SJCRH30 (cell line): Measurements from ENCODE around the gene PRICKLE1. TPM values are rescaled to one million over a fixed set of nuclear protein-coding genes. Genes with fewer than 3 reads are reported as not detected.

Experiments
- DNase-seq, 2 experiments: peaks; one replicate each; pipeline ENCODE4 v3.0.0-alpha.2; 2015 to 2020
- H3K27ac ChIP-seq: fragments of 250-450 bp; sonication (Bioruptor Pico); 2 replicates; pipeline ENCODE4 v1.5.1; 2020; ENCODE audit warnings: mild to moderate bottlenecking, moderate library complexity
- H3K27me3 ChIP-seq: fragments of 250-450 bp; sonication (Bioruptor Pico); 2 replicates; pipeline ENCODE4 v1.5.1; 2020; ENCODE audit warnings: mild to moderate bottlenecking, moderate library complexity
- H3K36me3 ChIP-seq: fragments of 250-450 bp; sonication (Bioruptor Pico); 2 replicates; pipeline ENCODE4 v1.5.1; 2020; ENCODE audit warnings: mild to moderate bottlenecking, moderate library complexity
- H3K4me1 ChIP-seq: fragments of 250-450 bp; sonication (Bioruptor Pico); 2 replicates; pipeline ENCODE4 v1.5.1; 2020; ENCODE audit warnings: mild to moderate bottlenecking, moderate library complexity
- H3K4me3 ChIP-seq: fragments of 250-450 bp; sonication (Bioruptor Pico); 2 replicates; pipeline ENCODE4 v1.5.1; 2020; ENCODE audit warnings: mild to moderate bottlenecking, moderate library complexity
- H3K9me3 ChIP-seq: fragments of 250-450 bp; sonication (Bioruptor Pico); replicated peaks from 2 replicates; pipeline ENCODE4 v1.5.1; 2020; ENCODE audit warnings: mild to moderate bottlenecking, moderate library complexity
- total RNA-seq: library from RNA; depleted of rRNA; stranded (reverse); fragments of >200 nt; shearing (Covaris generic); gene quantifications from 2 replicates; pipeline ENCODE4 v1.2.3, GENCODE V29; 2014

PRICKLE1 gene
- total RNA-seq, 1 experiment from 2014 or later, result 1.8 TPM

- no peak overlapping the region for H3K27ac ChIP-seq
Measured at GRCh38 chr12:42507081-42507480, 82.5 kb downstream of the PRICKLE1 start.

DNA sequence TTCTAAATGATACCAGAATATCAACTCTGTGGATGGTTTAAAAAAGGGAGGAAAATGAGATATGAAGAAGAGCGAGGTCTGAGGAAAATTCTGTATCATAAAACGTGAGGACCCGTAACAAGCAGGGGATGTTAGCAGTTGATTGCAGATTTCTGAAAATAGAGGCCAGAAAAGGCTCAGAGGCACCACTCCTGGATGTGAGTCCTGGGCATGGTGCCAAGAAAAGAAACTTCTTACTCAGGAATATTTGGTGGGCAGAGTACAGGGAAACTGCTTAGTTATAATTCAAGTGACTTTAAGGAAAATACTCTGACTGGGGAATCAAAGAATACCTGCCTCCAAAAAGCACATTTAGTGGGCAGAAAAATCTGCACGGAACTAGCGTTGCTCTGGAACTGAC lies 85.5 kb downstream of the PRICKLE1 start:
- Histone ChIP-seq H3K36me3 (no peaks in the 10 kb centered on the region), H3K27me3 (peaks cover 13% of the 10 kb centered on the region; the same call in 1 of the 2 replicates), H3K4me3 (no peak overlapping the region), H3K4me1 (peaks cover 8% of the 10 kb centered on the region; the same call in 1 of the 2 replicates), H3K9me3 (no peaks in the 10 kb centered on the region; the same call in 1 of the 2 replicates), H3K27ac (no peak overlapping the region)
- peak; percentile 11 to 50 for DNase-seq

More at GRCh38 chr12:42507081-42507480, 82.5 kb downstream of the PRICKLE1 start:
- no peaks in the 10 kb centered on the region for H3K36me3 ChIP-seq
- peaks cover 8% of the 10 kb centered on the region; the same call in 1 of the 2 replicates for H3K4me1 ChIP-seq
- no peaks in the 10 kb centered on the region; the same call in 1 of the 2 replicates for H3K9me3 ChIP-seq
- DNase-seq, result peak in 1 of 2 experiments; percentile 25
- no peak overlapping the region for H3K4me3 ChIP-seq
- peaks cover 15% of the 10 kb centered on the region for H3K27me3 ChIP-seq

- no peak for DNase-seq
- Histone ChIP-seq H3K9me3 (no peaks in the 10 kb centered on the region; the same call in 1 of the 2 replicates), H3K4me1 (peaks cover 7% of the 10 kb centered on the region; the same call in 1 of the 2 replicates), H3K36me3 (no peaks in the 10 kb centered on the region), H3K27me3 (0 out of 2 replicates have a peak, but pooled peaks cover 5% of the 10 kb centered on the region), H3K27ac (no peak overlapping the region), H3K4me3 (no peak overlapping the region)
Measured at GRCh38 chr12:42502682-42503081, 86.9 kb downstream of the PRICKLE1 start.

GRCh38 chr12:42498549-42499247 lies 90.8 kb downstream of the PRICKLE1 start:
- Histone ChIP-seq H3K4me3 (no peak overlapping the region), H3K27ac (no peak overlapping the region), H3K36me3 (no peaks in the 10 kb centered on the region), H3K9me3 (no peaks in the 10 kb centered on the region; the same call in 1 of the 2 replicates), H3K4me1 (0 out of 2 replicates have a peak, but pooled peaks cover 4% of the 10 kb centered on the region), H3K27me3 (0 out of 2 replicates have a peak, but pooled peaks cover 2% of the 10 kb centered on the region)
- DNase-seq, result no peak

DNA sequence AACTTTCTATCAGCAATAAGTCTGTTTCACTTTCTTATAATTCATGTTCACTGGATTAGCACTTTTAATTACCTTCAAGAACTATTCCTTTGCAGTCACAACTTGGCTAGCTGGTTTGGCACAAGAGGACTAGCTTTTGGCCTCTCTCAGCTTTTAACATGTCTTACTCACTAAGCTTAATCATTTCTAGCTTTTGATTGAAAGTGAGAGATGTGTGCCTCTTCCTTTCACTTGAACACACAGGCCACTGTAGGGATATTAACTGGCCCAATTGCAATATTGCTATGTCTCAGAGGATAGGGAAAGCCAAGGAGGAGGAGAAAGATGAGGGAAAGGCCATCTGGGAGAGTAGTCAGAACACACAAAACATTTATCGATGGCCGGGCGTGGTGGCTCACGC lies 92.7 kb downstream of the PRICKLE1 start:
- H3K4me1 ChIP-seq, result no peaks in the 10 kb centered on the region
- no peaks in the 10 kb centered on the region for H3K36me3 ChIP-seq
- no peak for DNase-seq
- H3K9me3 ChIP-seq, result no peaks in the 10 kb centered on the region; the same call in 1 of the 2 replicates
- H3K27me3 ChIP-seq, result no peaks in the 10 kb centered on the region
- no peak overlapping the region for H3K4me3 ChIP-seq
- H3K27ac ChIP-seq, result no peak overlapping the region

GRCh38 chr12:42495244-42495643 lies 94.3 kb downstream of the PRICKLE1 start:
- DNase-seq, result no peak
- H3K27ac ChIP-seq, result no peak overlapping the region
- no peaks in the 10 kb centered on the region for H3K4me1 ChIP-seq
- no peak overlapping the region for H3K4me3 ChIP-seq
- H3K9me3 ChIP-seq, result no peaks in the 10 kb centered on the region; the same call in 1 of the 2 replicates
- H3K27me3 ChIP-seq, result no peaks in the 10 kb centered on the region
- no peaks in the 10 kb centered on the region for H3K36me3 ChIP-seq

GRCh38 chr12:42492267-42492666 lies 97.3 kb downstream of the PRICKLE1 start:
- Histone ChIP-seq H3K36me3 (no peaks in the 10 kb centered on the region), H3K27ac (no peak overlapping the region), H3K4me3 (no peak overlapping the region), H3K9me3 (no peaks in the 10 kb centered on the region; the same call in 1 of the 2 replicates), H3K4me1 (no peaks in the 10 kb centered on the region), H3K27me3 (no peaks in the 10 kb centered on the region)
- DNase-seq, result no peak

DNA sequence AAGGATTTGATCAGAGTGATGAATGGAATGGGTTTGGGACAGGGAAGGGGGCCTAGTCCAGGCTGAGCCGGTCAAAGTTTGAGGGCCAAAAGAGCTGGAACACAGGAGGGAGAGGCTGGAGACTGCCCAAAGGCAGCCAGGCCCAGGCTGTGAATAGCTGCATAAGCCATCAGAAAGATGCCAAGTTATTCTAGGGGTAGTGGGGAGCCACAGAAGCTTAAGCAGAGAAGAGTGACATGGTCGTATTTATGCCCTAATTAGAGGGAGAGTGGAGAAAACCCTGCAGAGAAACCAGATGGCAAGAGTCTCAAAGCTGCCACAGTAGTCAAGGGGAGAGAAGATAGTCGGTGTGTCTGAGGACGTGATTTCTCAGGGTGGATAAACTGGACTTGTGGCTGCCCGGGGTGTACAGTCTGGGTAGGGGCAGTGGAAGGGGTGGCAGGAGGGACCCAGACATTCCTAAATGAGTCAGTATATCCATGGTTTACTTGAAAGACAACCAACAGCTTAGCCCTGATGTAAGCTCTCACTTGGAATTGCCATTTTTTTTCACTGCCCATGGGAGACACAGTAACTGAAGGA lies 99.2 kb downstream of the PRICKLE1 start:
- DNase-seq, result no peak
- no peak overlapping the region for H3K27ac ChIP-seq
- no peaks in the 10 kb centered on the region for H3K36me3 ChIP-seq
- H3K4me1 ChIP-seq, result no peaks in the 10 kb centered on the region
- H3K9me3 ChIP-seq, result no peaks in the 10 kb centered on the region; the same call in 1 of the 2 replicates
- peaks cover 4% of the 10 kb centered on the region; the same call in 1 of the 2 replicates for H3K27me3 ChIP-seq
- H3K4me3 ChIP-seq, result no peak overlapping the region

DNA sequence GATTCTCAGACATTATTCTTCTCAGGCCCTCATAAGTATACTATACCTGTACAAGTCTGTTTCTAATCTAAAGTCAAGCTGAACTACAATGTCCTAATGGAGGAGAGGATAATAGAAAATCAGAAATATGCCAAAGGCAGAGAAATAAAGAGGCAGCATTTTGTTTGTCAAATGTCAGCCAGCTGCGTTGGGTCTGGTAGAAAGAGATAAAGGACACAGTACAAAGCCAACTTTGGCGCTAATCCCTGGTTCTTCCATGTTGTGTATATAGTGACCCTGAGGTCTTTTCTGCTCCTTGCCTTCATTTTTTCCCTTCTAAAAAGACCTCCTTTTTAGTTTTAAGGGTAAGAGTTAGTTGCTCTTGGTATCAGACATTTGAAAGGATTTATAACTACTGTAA lies 103.1 kb downstream of the PRICKLE1 start:
- DNase-seq, result no peak
- H3K4me3 ChIP-seq, result no peak overlapping the region
- peaks cover 10% of the 10 kb centered on the region for H3K4me1 ChIP-seq
- no peak overlapping the region for H3K27ac ChIP-seq
- peaks cover 12% of the 10 kb centered on the region; the same call in 1 of the 2 replicates for H3K27me3 ChIP-seq
- no peaks in the 10 kb centered on the region for H3K36me3 ChIP-seq
- no peaks in the 10 kb centered on the region for H3K9me3 ChIP-seq

DNA sequence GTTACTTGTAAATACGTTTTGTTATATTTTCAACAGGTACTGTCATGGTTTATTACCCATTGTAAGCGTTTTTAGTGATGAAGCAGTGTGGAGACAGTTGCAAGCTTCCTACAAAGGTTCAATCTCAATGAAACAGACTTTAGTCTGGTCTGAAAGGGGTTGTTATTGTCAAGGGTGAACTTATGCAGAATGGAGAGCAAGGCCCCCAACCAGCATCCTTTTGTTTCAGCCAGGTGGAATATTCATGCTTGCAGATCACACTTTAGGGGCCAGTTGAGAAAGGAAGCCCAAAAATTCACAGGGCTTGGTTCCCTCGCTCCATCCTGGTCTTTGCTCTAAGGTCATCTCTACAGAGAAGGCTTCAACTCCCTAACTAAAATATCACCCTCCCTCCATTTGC lies 103.7 kb downstream of the PRICKLE1 start:
- DNase-seq, result no peak
- peaks cover 12% of the 10 kb centered on the region; the same call in 1 of the 2 replicates for H3K27me3 ChIP-seq
- H3K9me3 ChIP-seq, result no peaks in the 10 kb centered on the region
- H3K4me3 ChIP-seq, result no peak overlapping the region
- peaks cover 10% of the 10 kb centered on the region for H3K4me1 ChIP-seq
- H3K36me3 ChIP-seq, result no peaks in the 10 kb centered on the region
- H3K27ac ChIP-seq, result no peak overlapping the region

DNA sequence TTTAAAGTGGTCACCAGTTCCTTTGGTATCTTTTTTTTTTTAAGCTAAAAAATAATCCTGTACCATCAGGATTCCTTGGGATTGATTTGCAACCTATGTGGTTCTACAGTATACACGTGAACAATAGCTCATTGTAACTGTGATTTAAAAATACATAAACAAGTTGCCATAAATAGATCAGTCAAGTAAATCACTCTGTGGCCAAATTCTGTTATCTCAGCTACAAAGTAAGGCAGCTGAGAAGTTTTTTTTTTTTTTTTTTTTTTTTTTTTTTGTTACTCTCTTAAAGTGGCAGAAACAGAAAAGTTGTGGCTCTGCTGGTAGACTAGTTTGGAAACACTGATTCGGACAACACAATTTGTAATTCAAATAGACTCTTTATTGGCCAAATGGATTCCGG lies 104.5 kb downstream of the PRICKLE1 start:
- no peak for DNase-seq
- no peak overlapping the region for H3K27ac ChIP-seq
- no peaks in the 10 kb centered on the region; the same call in 1 of the 2 replicates for H3K9me3 ChIP-seq
- peaks cover 10% of the 10 kb centered on the region for H3K4me1 ChIP-seq
- no peak overlapping the region for H3K4me3 ChIP-seq
- peaks cover 12% of the 10 kb centered on the region; the same call in 1 of the 2 replicates for H3K27me3 ChIP-seq
- H3K36me3 ChIP-seq, result no peaks in the 10 kb centered on the region

GRCh38 chr12:42483521-42483790 lies 106.1 kb downstream of the PRICKLE1 start:
- H3K9me3 ChIP-seq, result no peaks in the 10 kb centered on the region; the same call in 1 of the 2 replicates
- peak in 1 of 2 experiments; percentile 22 for DNase-seq
- H3K4me3 ChIP-seq, result peak overlapping the region; percentile 63
- peaks cover 12% of the 10 kb centered on the region; the same call in 1 of the 2 replicates for H3K27me3 ChIP-seq
- no peaks in the 10 kb centered on the region for H3K36me3 ChIP-seq
- H3K4me1 ChIP-seq, result peaks cover 10% of the 10 kb centered on the region
- H3K27ac ChIP-seq, result no peak overlapping the region

- no peak overlapping the region for H3K27ac ChIP-seq
- peak overlapping the region; percentile 63 for H3K4me3 ChIP-seq
- no peaks in the 10 kb centered on the region; the same call in 1 of the 2 replicates for H3K9me3 ChIP-seq
- H3K27me3 ChIP-seq, result peaks cover 12% of the 10 kb centered on the region; the same call in 1 of the 2 replicates
- no peaks in the 10 kb centered on the region for H3K36me3 ChIP-seq
- peak; percentile 77 to 88 for DNase-seq
- peaks cover 10% of the 10 kb centered on the region for H3K4me1 ChIP-seq
Measured at GRCh38 chr12:42482748-42483520, 106.6 kb downstream of the PRICKLE1 start.

DNA sequence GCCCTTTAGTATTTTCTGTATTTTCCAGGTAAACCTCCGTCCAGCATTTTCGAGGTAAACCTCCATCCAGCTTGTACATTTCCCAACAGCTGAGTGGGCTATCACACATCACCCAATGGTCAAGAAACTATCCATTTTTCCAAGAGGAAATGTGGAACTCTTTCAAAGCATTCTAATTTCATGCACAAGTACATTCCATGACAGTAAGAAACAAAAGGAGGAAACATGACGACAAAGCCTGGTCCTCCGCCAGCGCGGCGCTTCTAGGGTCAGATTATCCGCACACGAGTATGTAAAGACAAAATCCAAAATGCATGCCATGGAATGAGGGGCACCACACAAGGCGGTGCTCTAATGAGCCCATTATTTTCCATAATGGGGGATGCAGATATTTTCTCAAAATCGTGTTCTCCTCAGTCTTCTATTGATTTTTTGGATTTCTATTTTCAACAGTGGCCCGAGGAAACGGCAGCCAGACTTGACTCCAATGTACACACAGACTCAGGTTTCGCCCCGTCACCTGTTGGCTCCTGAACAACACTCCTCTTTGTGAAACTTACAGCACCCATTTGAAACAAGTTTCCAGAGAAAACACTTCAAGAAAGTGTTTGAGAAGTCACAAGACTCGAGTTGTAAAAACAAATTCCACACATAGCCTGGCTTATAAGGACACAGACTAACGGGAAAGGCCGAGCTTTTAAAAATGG lies 107.4 kb downstream of the PRICKLE1 start:
- DNase-seq, result peak; percentile 14 to 60
- H3K4me3 ChIP-seq, result peak overlapping the region; percentile 63
- H3K36me3 ChIP-seq, result no peaks in the 10 kb centered on the region
- H3K27ac ChIP-seq, result no peak overlapping the region
- no peaks in the 10 kb centered on the region; the same call in 1 of the 2 replicates for H3K9me3 ChIP-seq
- peaks cover 10% of the 10 kb centered on the region for H3K4me1 ChIP-seq
- H3K27me3 ChIP-seq, result peaks cover 12% of the 10 kb centered on the region; the same call in 1 of the 2 replicates
